Right renal pelvis (tissue), 4 donors: Measurements from ENCODE around the gene ZNF524. TPM values are rescaled to one million over a fixed set of nuclear protein-coding genes. Genes with fewer than 3 reads are reported as not detected.
A peak's percentile ranks its signal among the peaks of the same experiment; 100 is the strongest.

Experiments
- DNase-seq, 4 donors: peaks; one replicate each; pipeline ENCODE4 v3.0.0-alpha.2; 2013; ENCODE audit warnings: low read depth in 4 of 4, low spot score in 3 of 4, missing footprints in 1 of 4
- polyA plus RNA-seq, 4 donors: library from polyadenylated mRNA; unstranded; fragments of 120-200 nt; gene quantifications; one replicate each; pipeline ENCODE4 v1.2.1, GENCODE V29; 2013; ENCODE audit not compliant: insufficient read length in 4 of 4

Gene ZNF524
- polyA plus RNA-seq, 4 donors: 7.7 to 12.0 (median 8.8) TPM

- no peak for DNase-seq
Observed at GRCh38 chr19:55617426-55617825, 17.3 kb downstream of the ZNF524 start.

- no peak for DNase-seq
Observed at GRCh38 chr19:55618426-55618825, 18.3 kb downstream of the ZNF524 start.

- DNase-seq: no peak
Observed at GRCh38 chr19:55619286-55619685, 19.2 kb downstream of the ZNF524 start.

DNA sequence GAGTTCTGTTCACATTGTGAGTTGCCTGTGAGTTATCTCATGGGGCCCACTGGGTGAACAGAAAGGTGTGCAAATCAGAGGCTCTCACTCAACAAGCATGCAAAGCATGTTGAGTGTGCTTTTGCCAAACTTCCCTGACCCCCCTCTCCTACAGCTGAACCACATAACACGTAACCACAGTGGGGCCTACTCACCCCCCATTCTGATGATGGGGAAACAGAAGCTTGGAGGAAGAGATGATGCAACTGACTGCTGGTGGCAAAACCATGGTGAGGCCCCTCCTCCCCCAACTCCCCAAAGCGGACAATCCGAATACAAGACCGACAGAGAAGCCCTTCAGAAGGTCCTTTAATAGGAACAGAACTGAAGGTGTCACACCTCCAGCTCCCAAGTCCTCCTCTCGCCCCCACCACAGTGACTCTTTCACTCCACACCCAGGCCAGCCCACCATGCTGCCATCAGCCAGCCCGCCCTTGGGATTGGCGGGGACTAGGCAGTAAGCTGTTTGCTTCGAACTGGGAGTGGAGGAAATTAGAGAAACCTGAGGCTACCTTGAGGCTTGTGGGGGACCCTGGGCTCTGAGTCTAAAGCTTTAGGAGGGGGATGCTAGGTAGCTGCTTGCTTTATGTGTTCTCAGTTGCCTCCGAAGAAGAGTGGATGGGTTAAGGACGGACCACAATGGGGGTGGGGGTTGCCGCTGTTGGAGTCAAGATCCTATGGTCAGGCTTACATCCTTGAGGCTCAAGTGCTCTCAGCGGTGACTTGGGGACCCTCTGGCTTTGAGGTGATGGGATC is 20.5 kb downstream of the ZNF524 start:
- no peak for DNase-seq

DNA sequence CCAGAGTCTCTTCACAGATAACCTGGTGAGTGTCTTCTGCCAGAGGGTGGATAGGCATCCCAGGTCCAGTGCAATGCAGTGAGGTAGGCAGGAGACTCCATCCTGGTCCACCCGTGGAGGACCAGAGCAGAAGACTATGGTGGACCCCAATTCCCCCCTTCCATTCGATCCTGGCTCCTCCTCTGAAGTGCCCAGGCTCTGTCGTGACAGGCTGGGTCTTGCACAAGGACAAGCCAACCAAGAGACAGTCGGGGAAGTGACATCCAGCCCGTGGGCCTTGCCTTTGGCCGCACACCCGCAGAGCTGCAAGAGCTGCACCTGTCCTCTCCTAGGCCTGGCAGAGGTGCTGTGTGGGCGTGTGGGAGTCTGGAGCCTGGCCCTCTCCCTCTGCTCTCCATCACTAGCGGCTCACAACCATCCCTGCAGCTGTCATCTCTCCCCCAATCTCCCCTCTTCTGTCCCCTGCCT is 21.2 kb downstream of the ZNF524 start:
- DNase-seq: no peak

DNA sequence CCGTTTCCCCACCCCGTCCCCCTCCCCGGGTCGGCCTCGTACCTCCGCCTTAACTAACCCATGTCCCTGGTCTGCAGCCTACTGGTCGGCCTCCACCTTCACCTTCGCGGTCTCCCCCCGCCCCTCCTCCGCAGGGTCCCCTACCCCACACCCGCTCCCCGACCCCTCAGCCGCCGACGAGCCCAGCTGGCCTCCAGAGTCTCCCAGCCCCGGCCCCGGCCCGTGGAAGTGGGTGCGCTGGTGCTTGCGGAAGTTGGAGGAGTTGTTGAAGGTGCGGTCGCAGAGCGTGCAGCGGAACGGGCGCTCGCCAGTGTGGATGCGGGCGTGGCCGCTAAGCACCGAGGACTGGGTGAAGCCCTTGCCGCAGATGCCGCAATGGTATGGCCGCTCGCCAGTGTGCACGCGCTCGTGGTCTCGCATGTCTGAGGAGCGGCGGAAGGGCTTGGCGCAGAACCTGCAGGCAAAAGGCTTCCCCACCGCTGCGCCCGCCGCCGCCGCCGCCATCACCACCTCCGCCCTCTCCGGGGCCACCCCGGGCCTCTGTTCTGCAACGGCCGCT is 21.7 kb downstream of the ZNF524 start:
- no peak for DNase-seq

DNA sequence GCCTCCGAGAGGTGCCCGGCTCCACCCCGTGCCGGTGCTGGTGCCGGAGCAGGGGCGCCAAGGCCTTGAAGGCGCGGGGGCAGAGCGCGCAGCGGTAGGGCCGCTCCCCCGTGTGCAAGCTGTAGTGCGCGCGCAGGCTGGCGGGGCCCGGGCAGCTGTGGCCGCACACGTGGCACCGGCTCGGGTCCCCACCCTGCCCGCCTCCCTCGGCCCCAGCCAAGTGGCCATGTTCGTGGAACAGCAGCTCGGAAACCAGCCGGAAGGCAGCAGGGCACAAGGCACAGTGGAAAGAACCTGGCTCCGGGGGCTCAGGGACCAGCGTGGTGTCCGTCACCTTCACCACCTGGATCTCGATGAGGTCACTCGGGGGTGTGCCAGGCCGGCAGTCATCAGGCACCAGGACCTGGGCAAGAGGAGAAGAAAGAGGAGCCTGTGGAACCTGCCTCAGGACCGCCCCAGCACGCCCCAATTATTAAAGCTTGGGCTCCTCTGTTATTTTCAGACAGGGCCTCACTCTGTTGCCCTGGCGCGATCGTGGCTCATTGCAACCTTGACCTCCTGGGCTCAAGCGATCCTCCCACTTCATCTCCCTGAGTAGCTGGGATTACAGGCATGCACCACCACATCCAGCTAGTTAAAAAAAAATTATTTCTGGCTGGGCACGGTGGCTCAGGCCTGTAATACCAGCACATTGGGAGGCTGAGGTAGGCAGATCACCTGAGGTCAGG is 22.3 kb downstream of the ZNF524 start:
- no peak for DNase-seq

- no peak for DNase-seq
Observed at GRCh38 chr19:55623130-55623529, 23.0 kb downstream of the ZNF524 start.

GRCh38 chr19:55623561-55623960 is 23.5 kb downstream of the ZNF524 start:
- DNase-seq: no peak

DNA sequence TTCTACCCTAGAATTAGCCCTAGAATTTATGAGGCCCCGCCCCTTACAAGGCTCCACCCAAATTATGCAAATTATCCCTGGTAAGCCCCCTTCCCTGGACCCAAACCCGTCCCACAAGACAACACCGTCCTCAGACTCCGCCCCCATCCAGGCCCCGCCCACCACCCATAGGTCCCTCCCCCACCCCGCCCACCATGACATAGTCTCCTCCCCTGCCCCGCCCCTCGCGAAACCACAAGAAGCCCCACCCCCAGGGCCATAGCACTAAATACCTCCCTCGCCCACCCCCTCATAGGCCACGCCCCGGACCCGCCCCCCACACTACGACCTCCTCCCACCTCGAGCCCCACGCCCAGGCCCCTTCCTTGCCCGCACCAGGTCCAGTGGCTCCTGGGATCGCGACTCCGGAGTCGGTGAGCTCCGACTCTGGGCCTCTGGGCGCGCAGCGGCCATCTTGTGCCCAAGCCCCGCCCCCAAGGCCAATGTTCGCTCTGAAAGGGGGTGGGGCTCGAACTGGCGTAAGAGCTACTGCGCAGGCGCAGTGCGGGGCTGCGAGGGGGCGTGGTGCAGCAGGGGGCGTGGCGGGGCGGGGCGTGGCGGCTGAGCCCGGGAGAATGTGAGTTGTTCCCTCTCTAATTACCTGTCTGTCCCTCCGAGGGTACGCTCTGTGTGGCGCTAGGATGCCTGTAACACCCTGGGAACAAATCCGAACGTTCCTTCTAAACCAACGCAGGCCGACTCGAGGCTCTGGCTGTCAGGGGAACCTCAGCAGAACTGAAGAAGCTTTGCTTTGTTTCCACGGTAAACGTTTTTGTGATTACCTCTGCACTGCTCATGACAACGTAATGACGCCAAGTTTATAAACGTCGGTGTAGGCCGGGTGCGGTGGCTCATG is 24.3 kb downstream of the ZNF524 start, which contains the start of gene ZNF784:
TSS of gene ZNF784 (minus strand) at position 458 of the 895 bp plus-strand sequence. CDS start at position 453, 5 bp downstream.
- peak; percentile 88 to 96 (median 90) for DNase-seq

- no peak for DNase-seq
Observed at GRCh38 chr19:55625004-55625326, 24.9 kb downstream of the ZNF524 start.

DNA sequence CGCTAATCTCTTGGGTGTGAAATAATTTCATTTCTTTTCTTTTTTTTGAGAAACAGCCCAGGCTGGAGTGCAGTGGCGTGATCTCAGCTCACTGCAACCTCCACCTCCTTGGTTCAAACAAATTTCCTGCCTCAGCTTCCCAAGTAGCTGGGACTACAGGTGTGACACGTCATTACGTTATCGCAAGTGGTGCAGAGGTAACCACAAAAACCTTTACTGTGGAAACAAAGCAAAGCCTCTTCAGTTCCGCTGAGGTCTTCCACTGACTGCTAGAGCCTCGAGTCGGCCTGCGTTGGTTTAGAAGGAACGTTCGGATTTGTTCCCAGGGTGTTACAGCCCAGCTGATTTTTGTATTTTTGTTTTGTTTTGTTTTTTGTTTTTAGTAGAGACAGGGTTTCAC is 26.3 kb downstream of the ZNF524 start:
- DNase-seq: no peak

DNA sequence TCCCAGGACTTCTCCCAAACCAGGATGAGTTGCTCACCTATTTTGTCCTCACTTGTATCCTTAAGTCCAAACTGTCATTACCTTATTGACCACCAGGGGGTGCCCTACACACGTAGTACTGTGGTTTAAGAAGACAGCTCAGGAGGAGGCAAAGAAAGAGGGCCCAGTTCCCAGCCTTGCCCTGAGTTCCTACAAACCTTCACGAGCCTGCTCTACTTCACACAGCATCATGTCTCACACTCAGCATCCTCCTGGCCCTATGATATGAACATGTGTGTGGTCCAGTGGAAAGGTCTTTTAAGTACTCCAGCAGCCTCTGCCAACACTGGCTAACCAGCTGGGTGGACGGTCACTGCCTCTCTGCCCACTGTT is 32.4 kb downstream of the ZNF524 start:
- DNase-seq: peak; percentile 81 to 91 (median 88)

- no peak for DNase-seq
Observed at GRCh38 chr19:55633861-55634260, 33.8 kb downstream of the ZNF524 start.

GRCh38 chr19:55635334-55635717 is 35.2 kb downstream of the ZNF524 start:
- DNase-seq: no peak

- DNase-seq: no peak
Observed at GRCh38 chr19:55635856-55636440, 35.9 kb downstream of the ZNF524 start.

GRCh38 chr19:55636723-55637122 is 36.6 kb downstream of the ZNF524 start:
- no peak for DNase-seq

DNA sequence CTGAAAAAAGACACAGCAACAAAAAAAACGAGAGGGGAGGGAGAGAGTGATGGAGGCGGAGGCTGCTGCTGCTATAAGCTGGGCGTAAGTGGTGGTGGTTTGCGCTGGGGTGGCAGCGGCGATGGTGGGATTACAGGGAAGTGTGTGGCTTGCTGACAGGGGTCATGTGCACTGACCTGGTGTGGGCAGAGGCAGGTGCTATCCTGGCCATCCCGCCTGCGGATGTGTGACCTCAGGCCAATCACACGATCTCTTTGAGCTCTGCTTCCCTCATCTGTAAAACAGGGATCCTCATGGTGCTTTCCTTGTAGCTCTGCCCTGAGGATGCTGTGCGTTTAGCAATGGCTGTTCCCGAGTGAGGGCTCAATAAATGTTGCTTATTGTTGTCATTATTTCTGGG is 37.4 kb downstream of the ZNF524 start:
- DNase-seq: no peak

DNA sequence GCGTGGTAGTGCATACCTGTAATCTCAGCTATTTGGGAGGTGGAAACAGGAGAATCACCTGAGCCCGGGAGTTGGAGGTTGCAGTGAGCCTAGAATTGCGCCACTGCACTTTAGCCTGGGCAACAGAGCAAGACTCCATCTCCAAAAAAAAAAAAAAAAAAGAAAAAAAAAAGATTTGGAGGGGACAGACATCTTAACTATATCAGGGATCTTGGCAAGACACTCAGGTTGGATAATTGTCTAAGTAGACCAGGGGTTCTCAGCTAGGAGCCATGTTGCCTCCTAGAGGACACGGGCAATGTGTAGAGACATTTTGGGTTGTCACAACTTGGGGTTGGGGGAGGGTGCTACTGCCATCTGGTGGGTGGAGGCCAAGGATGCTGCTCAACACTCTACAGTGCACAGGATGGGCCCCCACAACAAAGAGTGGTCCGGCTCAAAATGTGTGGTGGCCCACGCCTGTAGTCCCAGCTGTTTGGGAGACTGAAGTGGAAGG is 38.8 kb downstream of the ZNF524 start:
- no peak for DNase-seq

DNA sequence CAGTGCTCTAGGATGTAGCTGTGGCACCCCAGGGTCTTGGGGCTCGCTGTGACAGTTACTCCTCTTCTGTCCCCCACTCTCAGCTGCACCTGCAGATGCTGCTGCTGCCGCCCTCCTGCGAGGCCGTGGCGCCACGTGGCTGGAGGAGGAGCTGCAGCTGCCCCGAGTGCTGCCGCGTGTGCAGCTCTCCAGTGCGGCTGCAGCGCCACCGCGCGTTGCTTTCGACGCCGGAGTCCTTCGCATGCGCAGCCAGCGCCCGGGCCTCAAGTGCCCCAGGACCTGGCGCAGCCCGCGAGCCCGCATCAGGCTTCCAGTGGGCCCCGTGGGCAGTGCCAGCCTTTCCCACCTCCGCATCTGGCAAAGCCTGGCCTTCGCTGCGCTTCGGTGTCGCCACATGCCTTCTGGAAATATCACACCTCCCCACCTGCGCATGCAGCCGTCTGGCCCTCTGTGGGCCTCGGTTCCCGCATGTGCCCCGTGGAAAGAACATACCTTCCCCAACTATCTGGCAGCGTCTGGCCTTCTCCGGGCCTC is 40.0 kb downstream of the ZNF524 start:
- DNase-seq: peak in 1 of 4 donors; percentile 64
